HepG2 (cell line): ENCODE results near the gene DDN. TPM values are rescaled to one million over a fixed set of nuclear protein-coding genes. Genes with fewer than 3 reads are reported as not detected.
A peak's percentile ranks its signal among the peaks of the same experiment; 100 is the strongest.

Source experiments
- ATF7-NPFF ChIP-seq: sonication (generic); formaldehyde crosslinking; IDR thresholded peaks from 2 replicates; pipeline ENCODE4 v1.8.1; 2023; ENCODE audit warnings: mild to moderate bottlenecking, low read depth, missing genetic modification reagents, moderate library complexity
- CBFB ChIP-seq: sonication (generic); formaldehyde crosslinking; IDR thresholded peaks from 2 replicates; pipeline ENCODE4 v1.4.0; 2020; ENCODE audit warnings: missing genetic modification reagents
- CBX2 ChIP-seq, 2 experiments: fragments of 200-600 bp in 1 of 2; sonication (generic); formaldehyde crosslinking in 1 of 2; IDR thresholded peaks; 2 replicates each; pipeline versions ENCODE4 v1.7.0 to v1.8.1; 2018 to 2022; ENCODE audit warnings: low read depth in 2 of 2, low read length in 1 of 2, mild to moderate bottlenecking in 1 of 2, missing genetic modification reagents in 1 of 2
- ELF4 ChIP-seq: sonication (generic); formaldehyde crosslinking; IDR thresholded peaks from 2 replicates; pipeline ENCODE4 v1.5.0; 2020; ENCODE audit warnings: missing genetic modification reagents, mild to moderate bottlenecking, moderate library complexity, borderline replicate concordance
- ETV5 ChIP-seq: IDR thresholded peaks from 2 replicates; pipeline ENCODE4 v1.6.1; 2018; ENCODE audit warnings: missing biosample characterization, missing genetic modification reagents, inconsistent platforms, borderline replicate concordance
- FOXK2 ChIP-seq: fragments of 450-650 bp; IDR thresholded peaks from 2 replicates; pipeline ENCODE4 v1.6.1; 2016
- FOXO1 ChIP-seq: sonication (generic); formaldehyde crosslinking; IDR thresholded peaks from 2 replicates; pipeline ENCODE4 v1.4.0; 2020; ENCODE audit warnings: missing genetic modification reagents
- FOXP4 ChIP-seq: sonication (generic); formaldehyde crosslinking; IDR thresholded peaks from 2 replicates; pipeline ENCODE4 v1.4.0; 2020; ENCODE audit warnings: missing genetic modification reagents
- HNRNPL ChIP-seq: fragments of 200-400 bp; formaldehyde crosslinking; IDR thresholded peaks from 2 replicates; pipeline ENCODE4 v1.6.1; 2017; ENCODE audit warnings: mild to moderate bottlenecking, low read depth, low read length
- IRF1 ChIP-seq: sonication (generic); formaldehyde crosslinking; IDR thresholded peaks from 2 replicates; pipeline ENCODE4 v1.4.0; 2020; ENCODE audit warnings: low read depth, mild to moderate bottlenecking, missing genetic modification reagents
- KLF16 ChIP-seq, 2 experiments: sonication (generic) in 1 of 2; formaldehyde crosslinking in 1 of 2; IDR thresholded peaks; 2 replicates each; pipeline versions ENCODE4 v1.6.1 to v1.8.0; 2016 to 2023; ENCODE audit warnings: missing genetic modification reagents in 2 of 2, missing compliant biosample characterization in 1 of 2
- ONECUT2 ChIP-seq: sonication (generic); formaldehyde crosslinking; IDR thresholded peaks from 2 replicates; pipeline ENCODE4 v1.4.0; 2020; ENCODE audit warnings: missing genetic modification reagents
- PAX8 ChIP-seq: sonication (generic); formaldehyde crosslinking; IDR thresholded peaks from 2 replicates; pipeline ENCODE4 v1.8.0; 2022; ENCODE audit warnings: mild to moderate bottlenecking, missing genetic modification reagents, borderline replicate concordance
- SRF ChIP-seq: IDR thresholded peaks from 2 replicates; pipeline ENCODE4 v1.6.1; 2011; ENCODE audit warnings: mild to moderate bottlenecking, low read depth, low read length, moderate library complexity
- SRSF1 ChIP-seq: fragments of 200-400 bp; formaldehyde crosslinking; optimal IDR thresholded peaks from 2 replicates; pipeline ENCODE3; 2017; ENCODE audit warnings: mild to moderate bottlenecking, low read depth, low read length, moderate library complexity
- TCF7 ChIP-seq: sonication (generic); IDR thresholded peaks from 2 replicates; pipeline ENCODE4 v1.6.1; 2016; ENCODE audit warnings: antibody characterized with exemption, low read depth
- TEAD2 ChIP-seq: sonication (generic); formaldehyde crosslinking; IDR thresholded peaks from 2 replicates; pipeline ENCODE4 v1.9.0; 2021; ENCODE audit warnings: missing genetic modification reagents
- TP53 ChIP-seq: sonication (generic); formaldehyde crosslinking; conservative IDR thresholded peaks from 2 replicates; pipeline ENCODE4 v1.4.0; 2020; ENCODE audit warnings: missing genetic modification reagents
- TSC22D2 ChIP-seq: sonication (generic); formaldehyde crosslinking; IDR thresholded peaks from 2 replicates; pipeline ENCODE4 v1.5.1; 2020; ENCODE audit warnings: missing genetic modification reagents, mild to moderate bottlenecking, borderline replicate concordance
- U2AF1 ChIP-seq: fragments of 200-400 bp; formaldehyde crosslinking; optimal IDR thresholded peaks from 2 replicates; pipeline ENCODE3; 2017; ENCODE audit warnings: mild to moderate bottlenecking, low read depth, low read length
- ZBTB10 ChIP-seq: sonication (generic); formaldehyde crosslinking; IDR thresholded peaks from 2 replicates; pipeline ENCODE4 v1.4.0; 2020; ENCODE audit warnings: missing genetic modification reagents, borderline replicate concordance
- ZNF234 ChIP-seq: sonication (generic); formaldehyde crosslinking; conservative IDR thresholded peaks from 2 replicates; pipeline ENCODE4 v1.5.1; 2020; ENCODE audit warnings: mild to moderate bottlenecking, missing genetic modification reagents
- ZNF253 ChIP-seq: sonication (generic); formaldehyde crosslinking; IDR thresholded peaks from 2 replicates; pipeline ENCODE4 v1.8.0; 2022; ENCODE audit warnings: mild to moderate bottlenecking, missing genetic modification reagents, borderline replicate concordance
- ZNF543 ChIP-seq: sonication (generic); formaldehyde crosslinking; IDR thresholded peaks from 2 replicates; pipeline ENCODE4 v1.4.0; 2020; ENCODE audit warnings: mild to moderate bottlenecking, missing genetic modification reagents
- polyA plus RNA-seq, 8 experiments: library from polyadenylated mRNA; depleted of rRNA in 3 of 8; stranded (reverse) in 7 of 8; unstranded in 1 of 8; fragments of >200 nt; fragmentation: Illumina TruSeq in 4 of 8; extraction: Trizol in 4 of 8; gene quantifications; 2 replicates each; pipeline versions ENCODE4 v1.2.1 to v1.2.3, GENCODE V29; 2011 to 2016; ENCODE audit warnings: low read depth in 4 of 8, missing spikeins in 1 of 8, mixed read lengths in 1 of 8; ENCODE audit not compliant: insufficient read depth in 1 of 8
- total RNA-seq, 5 experiments: library from RNA; depleted of rRNA; stranded (reverse); fragments of >200 nt; fragmentation: Illumina TruSeq; extraction: Trizol; gene quantifications; 2 replicates each; pipeline ENCODE4 v1.2.3, GENCODE V29; 2016; ENCODE audit warnings: low read depth in 1 of 5

The DDN gene
- total and polyA plus RNA-seq, 2 of the 13 experiments (the other 11 are each of a cell fraction or from before 2014, with no cell fraction given): 0.24 to 0.53 TPM

- TF ChIP-seq IRF1 (CRISPR knock-in tag) (no peak), U2AF1 (no peak), CBX2 (IDR thresholded peaks at IDR 0.05; ENCODE audit: low read depth, low read length) (no peak), CBX2 (CRISPR knock-in tag; IDR thresholded peaks at IDR 0.05; ENCODE audit: low read depth) (peak; percentile 50; the same call in 1 of the 2 replicates), HNRNPL (no peak), SRSF1 (no peak), ONECUT2 (CRISPR knock-in tag) (peak; percentile 12; the same call in 1 of the 2 replicates), CBFB (CRISPR knock-in tag) (no peak), FOXK2 (no peak), ELF4 (CRISPR knock-in tag) (no peak), FOXO1 (CRISPR knock-in tag) (0 out of 2 replicates have a peak, but pooled peaks have one; percentile 23), ZBTB10 (CRISPR knock-in tag) (peak; percentile 65; the same call in 1 of the 2 replicates), TSC22D2 (CRISPR knock-in tag) (peak; percentile 24; the same call in 1 of the 2 replicates), TCF7 (no peak), FOXP4 (CRISPR knock-in tag) (no peak), SRF (no peak), KLF16 (CRISPR knock-in tag; IDR thresholded peaks at IDR 0.05) (0 out of 4 replicates have a peak, but pooled peaks of 1 of the 2 experiments have one; percentile 57), ZNF234 (CRISPR knock-in tag) (peak; percentile 73; the same call in 1 of the 2 replicates), ZNF253 (CRISPR knock-in tag) (peak; percentile 97), TP53 (peak; percentile 91; the same call in 1 of the 2 replicates), PAX8 (CRISPR knock-in tag) (0 out of 2 replicates have a peak, but pooled peaks have one; percentile 83), ZNF543 (peak; percentile 41; the same call in 1 of the 2 replicates), ETV5 (CRISPR knock-in tag) (no peak), ATF7-NPFF (CRISPR knock-in tag) (no peak; the same call in 1 of the 2 replicates), TEAD2 (CRISPR knock-in tag) (peak; percentile 82; the same call in 1 of the 2 replicates)
Observed at GRCh38 chr12:48998497-48999353, 450 bp downstream of the DDN start (continued).
